ENCODE data around the gene MDM2. TPM values are rescaled to one million over a fixed set of nuclear protein-coding genes. Genes with fewer than 3 reads are reported as not detected.

MDM2 gene
- total RNA-seq, 1 experiment from 2014 or later = 86.4 TPM

DNA sequence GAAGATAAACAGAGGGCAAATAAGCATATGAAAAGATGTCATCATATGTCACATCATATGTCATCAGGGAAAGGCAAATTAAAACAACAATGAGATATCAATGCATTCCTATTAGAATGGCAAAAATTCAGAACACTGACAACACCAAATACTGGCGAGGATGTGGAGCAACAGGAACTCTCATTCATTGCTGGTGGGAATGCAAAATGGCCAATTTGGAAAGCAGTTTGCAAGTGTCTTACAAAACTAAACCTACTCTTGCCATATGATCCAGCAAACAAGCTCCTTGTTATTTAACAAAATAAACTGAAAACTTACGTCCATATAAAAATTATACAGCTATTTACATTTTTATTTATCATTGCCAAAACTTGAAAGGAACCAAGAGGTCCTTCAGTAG, 92.3 kb downstream of the MDM2 start:
- H3K9me2 ChIP-seq (replicated peaks; ENCODE audit: low read length) = no peaks in the 10 kb centered on the region
- no peak overlapping the region for H3K4me3 ChIP-seq (ENCODE audit: low read length)
- no peak overlapping the region for H3K27ac ChIP-seq (ENCODE audit: low read length)
- no peaks in the 10 kb centered on the region for H3K27me3 ChIP-seq (ENCODE audit: low read length)
- H3K36me3 ChIP-seq (ENCODE audit: low read depth, low read length) = no peaks in the 10 kb centered on the region
- no peaks in the 10 kb centered on the region for H3F3A ChIP-seq (ENCODE audit: low read length, unreplicated experiment)
- DNase-seq (no peak), ATAC-seq (no peak)
- peaks cover 7% of the 10 kb centered on the region for H3K4me1 ChIP-seq (ENCODE audit: insufficient read depth, low read length)
- H3K9me3 ChIP-seq (ENCODE audit: low read length) = no peaks in the 10 kb centered on the region
- POLR2A ChIA-PET (ENCODE audit: unreplicated experiment) = no interaction called here
- no peak overlapping the region for H3K4me2 ChIP-seq (ENCODE audit: low read length)
- H2AFZ ChIP-seq (ENCODE audit: low read length) = no peak overlapping the region
- no peak overlapping the region for H3K9ac ChIP-seq (ENCODE audit: low read length)
- intact Hi-C loops (cut with micrococcal nuclease) = no loop called here
- no peaks in the 10 kb centered on the region for H4K20me1 ChIP-seq (ENCODE audit: low read length)
- no peak for TF ChIP-seq EZH2 (IDR thresholded peaks at IDR 0.05; ENCODE audit: low read length, unreplicated experiment)
- TF ChIP-seq, protein P1, sequence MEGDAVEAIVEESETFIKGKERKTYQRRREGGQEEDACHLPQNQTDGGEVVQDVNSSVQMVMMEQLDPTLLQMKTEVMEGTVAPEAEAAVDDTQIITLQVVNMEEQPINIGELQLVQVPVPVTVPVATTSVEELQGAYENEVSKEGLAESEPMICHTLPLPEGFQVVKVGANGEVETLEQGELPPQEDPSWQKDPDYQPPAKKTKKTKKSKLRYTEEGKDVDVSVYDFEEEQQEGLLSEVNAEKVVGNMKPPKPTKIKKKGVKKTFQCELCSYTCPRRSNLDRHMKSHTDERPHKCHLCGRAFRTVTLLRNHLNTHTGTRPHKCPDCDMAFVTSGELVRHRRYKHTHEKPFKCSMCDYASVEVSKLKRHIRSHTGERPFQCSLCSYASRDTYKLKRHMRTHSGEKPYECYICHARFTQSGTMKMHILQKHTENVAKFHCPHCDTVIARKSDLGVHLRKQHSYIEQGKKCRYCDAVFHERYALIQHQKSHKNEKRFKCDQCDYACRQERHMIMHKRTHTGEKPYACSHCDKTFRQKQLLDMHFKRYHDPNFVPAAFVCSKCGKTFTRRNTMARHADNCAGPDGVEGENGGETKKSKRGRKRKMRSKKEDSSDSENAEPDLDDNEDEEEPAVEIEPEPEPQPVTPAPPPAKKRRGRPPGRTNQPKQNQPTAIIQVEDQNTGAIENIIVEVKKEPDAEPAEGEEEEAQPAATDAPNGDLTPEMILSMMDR (conservative IDR thresholded peaks at IDR 0.05; ENCODE audit: low read depth, low read length) = no peak
- TF ChIP-seq EZH2phosphoT487 (IDR thresholded peaks at IDR 0.05; ENCODE audit: borderline replicate concordance, low read length) = no peak
- BruUV-seq (replicated peaks) = no TSS peak
- CTCF ChIA-PET = no interaction called here
- no peaks in the 10 kb centered on the region for H3K79me2 ChIP-seq (ENCODE audit: low read length)

Other genes starting within 250 kb of the MDM2 start
- gene RAP1B, start 197.3 kb upstream of the MDM2 start, total RNA-seq (2014; rRNA removed) = 98.0 and 103 TPM in 2 replicates
- gene NUP107, start 121.2 kb upstream of the MDM2 start, total RNA-seq (2014; rRNA removed) = 89.3 and 106 TPM in 2 replicates
- gene SLC35E3, start 62.0 kb upstream of the MDM2 start, total RNA-seq (2014; rRNA removed) = 2.2 and 2.6 TPM in 2 replicates
- gene CPM, start 125.0 kb downstream of the MDM2 start, total RNA-seq (2014; rRNA removed) = 3.1 and 5.3 TPM in 2 replicates

All from PC-3 (cell line).